Natural killer cell treated with Interleukin-12 subunit alpha and Interleukin-12 subunit beta and Interleukin-15 and Interleukin-18, amount 100 ng/mL, for 72 hours (primary cell): Measurements from ENCODE around the gene NFX1. TPM values are rescaled to one million over a fixed set of nuclear protein-coding genes. Genes with fewer than 3 reads are reported as not detected.

Experiments used
- ATAC-seq, 2 donors: fragments of 150-1000 bp; cut with Tn5 transposase in 1 of 2; sonication (Bioruptor Pico), chemical (Tn5 transposase) in 1 of 2; 2 replicates each; pipeline ENCODE4 v1.10.0; 2021
- DNase-seq: peaks from one replicate; pipeline ENCODE4 v3.0.0; 2022; ENCODE audit warnings: low spot score
- H3K27ac Mint-ChIP-seq, 2 donors: 1 replicate in 1 of 2; 2 replicates in 1 of 2; pipeline ENCODE4 v1.8.0; 2022; ENCODE audit warnings: mixed read lengths in 2 of 2, mild to moderate bottlenecking in 1 of 2, moderate library complexity in 1 of 2
- H3K27me3 Mint-ChIP-seq, 2 donors: 1 replicate in 1 of 2; 2 replicates in 1 of 2; pipeline ENCODE4 v1.8.0; 2022; ENCODE audit warnings: mixed read lengths in 2 of 2
- H3K36me3 Mint-ChIP-seq: one replicate; pipeline ENCODE4 v1.8.0; 2022; ENCODE audit warnings: mixed read lengths
- H3K4me1 Mint-ChIP-seq, 2 donors: 1 replicate in 1 of 2; 2 replicates in 1 of 2; pipeline ENCODE4 v1.8.0; 2022; ENCODE audit warnings: low read depth in 2 of 2, mixed read lengths in 2 of 2, mild to moderate bottlenecking in 1 of 2
- H3K4me3 Mint-ChIP-seq: one replicate; pipeline ENCODE4 v1.8.0; 2022; ENCODE audit warnings: mixed read lengths
- H3K9me3 Mint-ChIP-seq: 2 replicates; pipeline ENCODE4 v1.8.0; 2022; ENCODE audit warnings: mixed read lengths
- total RNA-seq, 2 donors: library from RNA; stranded (reverse); gene quantifications; one replicate each; pipeline ENCODE4 v1.2.3, GENCODE V29; 2022

NFX1 gene
- 10 to 100 TPM; 41.6 to 57.9 TPM for total RNA-seq

DNA sequence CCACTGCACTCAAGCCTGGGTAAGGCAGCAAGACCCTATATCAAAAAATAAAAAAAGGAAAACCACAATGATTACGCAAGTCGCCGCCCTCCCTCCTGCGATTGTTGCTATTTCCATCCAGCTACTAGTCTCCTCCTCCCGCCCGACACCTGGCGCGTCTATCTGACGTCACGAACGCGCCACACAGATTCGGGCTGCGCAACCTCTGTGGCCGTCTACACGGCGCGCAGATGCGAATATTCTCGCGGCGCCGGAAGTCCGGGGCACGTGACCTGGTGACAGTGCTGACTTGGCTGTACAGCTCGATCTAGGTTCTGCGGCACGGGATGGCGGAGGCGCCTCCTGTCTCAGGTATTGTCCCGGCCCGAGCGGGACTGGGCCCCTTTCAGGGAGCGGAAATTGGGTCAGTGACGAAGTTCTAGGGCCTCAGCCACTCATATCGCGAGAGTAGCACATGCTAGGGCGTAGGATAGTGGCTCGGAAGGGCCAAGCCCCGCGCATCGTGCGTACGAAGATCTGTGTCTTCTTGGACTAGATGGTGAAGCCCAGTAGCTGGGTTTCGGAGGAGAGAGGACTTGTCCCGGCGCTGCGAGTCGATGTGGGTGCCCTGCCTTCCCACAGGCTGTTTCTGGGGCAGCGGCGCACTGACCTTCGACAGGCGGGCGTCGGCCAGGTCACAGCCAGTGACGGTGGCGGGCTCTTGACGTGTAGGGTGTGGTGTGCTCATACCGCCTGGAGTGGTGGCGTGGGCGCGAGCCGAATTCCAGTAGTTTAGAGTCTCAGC, at the start of gene NFX1:
TSS of gene NFX1 (plus strand) at position 270 of the 784 bp plus-strand sequence. CDS start at position 327, 57 bp downstream.
- peak; percentile 99 for DNase-seq
- H3K36me3 Mint-ChIP-seq: peaks cover 20% of the 10 kb centered on the region
- H3K4me3 Mint-ChIP-seq: peak within 1 kb of the TSS; percentile 98
- no peaks in the 10 kb centered on the region for H3K27me3 Mint-ChIP-seq
- no peaks in the 10 kb centered on the region for H3K9me3 Mint-ChIP-seq
- peak within 1 kb of the TSS; percentile 99 to 100 for H3K27ac Mint-ChIP-seq
- peaks cover 39 to 46% of the 10 kb centered on the region in 2 donors for H3K4me1 Mint-ChIP-seq
- peak; percentile 94 to 96 for ATAC-seq

DNA sequence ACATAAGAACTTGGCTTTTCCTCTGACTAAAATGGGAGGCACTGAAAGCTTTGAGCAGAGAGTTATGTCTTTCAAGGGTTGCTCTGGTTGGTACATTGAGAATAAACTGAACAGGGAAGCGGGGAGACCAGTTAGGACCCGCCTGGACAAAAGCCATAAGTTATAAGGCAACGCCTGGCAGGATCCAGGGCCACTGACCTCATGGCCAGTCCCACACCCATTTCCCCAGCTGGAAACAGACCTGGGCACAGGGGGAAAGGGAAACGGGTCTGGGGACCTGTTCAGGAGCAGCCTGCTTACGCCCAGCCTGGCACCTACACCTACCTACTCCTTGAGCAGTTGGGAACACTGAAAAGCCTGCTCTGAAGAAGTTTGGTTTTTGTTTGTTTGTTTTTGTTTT, 49.0 kb upstream of the NFX1 start:
- Mint-ChIP-seq H3K4me1 (no peaks in the 10 kb centered on the region), H3K4me3 (no peak overlapping the region), H3K9me3 (no peaks in the 10 kb centered on the region), H3K27me3 (peaks cover 9 to 10% of the 10 kb centered on the region in 2 donors), H3K36me3 (no peaks in the 10 kb centered on the region), H3K27ac (no peak overlapping the region)
- ATAC-seq (no peak), DNase-seq (no peak)

DNA sequence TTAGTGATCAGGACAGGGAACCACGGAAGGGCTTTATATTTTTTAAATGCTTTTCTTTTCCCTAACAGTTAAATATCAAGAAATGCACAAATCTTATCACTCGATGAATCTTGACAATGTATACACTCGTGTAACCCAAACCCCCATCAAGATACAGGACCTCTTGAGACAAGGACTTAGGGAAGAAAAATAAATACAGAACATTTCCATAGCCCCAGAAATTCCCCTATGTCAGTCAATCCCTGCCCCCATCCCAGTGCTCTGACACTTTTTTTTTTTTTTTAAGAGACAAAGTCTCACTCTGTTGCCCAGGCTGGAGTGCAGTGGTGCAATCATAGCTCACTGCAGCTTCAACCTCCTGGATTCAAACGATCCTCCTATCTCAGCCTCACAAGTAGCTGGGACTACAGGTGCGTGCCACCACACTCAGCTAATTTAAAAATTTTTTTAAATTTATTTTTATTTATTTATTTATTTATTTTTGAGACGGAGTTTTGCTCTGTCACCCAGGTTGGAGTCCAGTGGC, 47.6 kb upstream of the NFX1 start:
- Mint-ChIP-seq H3K4me1 (no peaks in the 10 kb centered on the region), H3K27ac (no peak overlapping the region), H3K36me3 (no peaks in the 10 kb centered on the region), H3K9me3 (no peaks in the 10 kb centered on the region), H3K27me3 (peaks cover 6 to 9% of the 10 kb centered on the region in 2 donors), H3K4me3 (no peak overlapping the region)
- no peak for ATAC-seq
- DNase-seq: no peak

DNA sequence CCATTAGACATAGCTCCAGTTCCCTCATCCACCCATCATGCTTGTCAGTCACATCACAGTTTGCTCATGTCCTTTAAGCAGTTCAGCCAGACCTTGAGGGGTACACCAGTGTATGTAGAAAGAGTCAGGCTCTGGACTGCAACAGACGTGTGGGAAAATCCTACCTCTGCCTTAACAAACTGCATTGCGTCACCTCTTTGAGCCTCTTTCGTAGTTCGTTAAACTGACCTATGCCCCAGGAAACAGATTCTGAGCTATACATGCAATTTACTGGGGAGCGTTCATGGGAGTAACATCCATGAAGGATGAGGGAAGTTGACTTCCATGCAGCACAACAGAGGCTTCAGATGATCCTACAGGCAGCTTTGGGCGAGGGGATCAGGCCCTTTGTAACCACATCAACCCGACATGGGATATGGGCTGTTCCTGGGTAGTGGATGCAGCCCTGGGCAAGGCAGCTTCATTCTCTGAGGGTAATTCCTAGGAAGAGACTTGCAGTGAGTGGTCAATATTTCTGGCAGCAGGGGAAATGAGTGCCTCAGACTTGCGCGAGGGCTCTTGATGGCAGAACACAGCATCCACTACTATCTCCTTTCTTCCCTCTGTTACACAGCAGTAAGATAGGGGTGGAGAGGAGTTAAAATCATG, 46.1 kb upstream of the NFX1 start:
- H3K4me1 Mint-ChIP-seq: no peaks in the 10 kb centered on the region
- no peaks in the 10 kb centered on the region for H3K36me3 Mint-ChIP-seq
- no peak for DNase-seq
- H3K27ac Mint-ChIP-seq: no peak overlapping the region
- no peaks in the 10 kb centered on the region for H3K9me3 Mint-ChIP-seq
- ATAC-seq: no peak
- H3K27me3 Mint-ChIP-seq: peaks cover 6 to 9% of the 10 kb centered on the region in 2 donors
- H3K4me3 Mint-ChIP-seq: no peak overlapping the region

DNA sequence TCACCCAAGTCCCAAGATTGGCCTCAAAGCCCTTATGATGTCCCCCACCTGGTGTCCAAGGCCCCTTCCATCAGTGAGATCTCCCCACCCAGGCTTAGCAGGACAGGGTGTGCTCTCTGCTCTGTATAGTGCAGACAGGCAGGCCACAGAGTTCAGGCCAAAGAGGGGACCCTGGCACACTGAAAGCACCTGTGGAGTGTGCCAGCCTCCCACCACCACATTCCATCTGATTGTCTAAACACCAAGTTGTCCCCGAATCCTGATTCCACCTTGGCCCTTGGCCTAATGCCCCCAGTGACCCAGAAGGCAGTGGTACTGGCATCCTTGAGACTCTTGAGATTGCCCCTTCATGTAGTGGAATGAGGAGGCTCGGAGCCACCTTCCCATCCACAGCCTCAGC, 45.0 kb upstream of the NFX1 start:
- H3K27me3 Mint-ChIP-seq: peaks cover 6 to 8% of the 10 kb centered on the region in 2 donors

DNA sequence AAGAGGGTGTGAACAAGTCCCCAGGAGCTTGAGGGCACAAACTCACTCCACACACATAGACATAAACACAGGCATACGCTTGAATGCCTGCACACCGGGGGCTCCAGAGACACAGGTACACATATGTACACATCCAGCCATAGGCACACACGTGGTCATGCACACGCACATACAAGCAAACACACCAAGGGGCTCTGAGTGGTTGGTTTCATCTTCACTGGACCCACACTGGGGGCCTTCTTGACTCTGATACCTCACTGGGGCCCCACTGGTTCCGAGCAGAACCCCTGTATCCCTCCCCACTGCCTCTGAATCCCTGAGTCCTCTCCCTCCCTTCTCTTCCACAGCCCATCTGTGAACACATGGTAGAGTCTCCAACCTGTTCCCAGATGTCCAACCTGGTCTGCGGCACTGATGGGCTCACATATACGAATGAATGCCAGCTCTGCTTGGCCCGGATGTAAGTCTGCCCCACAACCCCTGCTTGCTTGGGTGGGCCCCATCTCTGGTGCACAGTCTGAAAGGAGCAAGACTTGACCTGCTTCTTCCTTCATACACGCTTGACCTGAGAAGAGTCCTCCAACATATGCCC, 44.0 kb upstream of the NFX1 start:
- Mint-ChIP-seq H3K36me3 (no peaks in the 10 kb centered on the region), H3K27ac (no peak overlapping the region), H3K27me3 (no peaks in the 10 kb centered on the region), H3K4me1 (peaks cover 0 to 8% of the 10 kb centered on the region in 2 donors), H3K4me3 (no peak overlapping the region), H3K9me3 (no peaks in the 10 kb centered on the region)
- DNase-seq (no peak), ATAC-seq (no peak)

More for the DNA sequence above, 45.0 kb upstream of the NFX1 start:
- DNase-seq: no peak
- Mint-ChIP-seq H3K27ac (no peak overlapping the region), H3K4me3 (no peak overlapping the region), H3K4me1 (peaks cover 0 to 8% of the 10 kb centered on the region in 2 donors), H3K36me3 (no peaks in the 10 kb centered on the region), H3K9me3 (no peaks in the 10 kb centered on the region)
- ATAC-seq: no peak

DNA sequence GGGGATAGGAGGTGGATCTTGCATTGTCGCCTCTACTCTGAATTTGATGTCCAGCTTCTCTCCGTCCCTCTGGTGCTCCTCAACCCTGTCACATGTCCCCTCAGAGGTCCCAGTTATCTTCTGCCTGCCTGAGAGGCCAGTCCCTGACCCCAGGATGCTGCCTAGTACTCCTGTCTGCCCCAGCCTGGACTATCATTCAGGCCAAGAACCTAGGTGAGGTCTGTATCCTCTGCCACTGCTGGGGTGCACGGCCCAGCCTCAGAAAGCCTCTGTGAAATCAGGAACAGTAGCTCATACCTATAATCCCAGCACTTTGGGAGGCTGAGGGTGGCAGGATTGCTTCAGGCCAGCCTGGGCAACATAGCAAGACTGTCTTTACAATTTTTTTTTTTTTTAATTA, 41.7 kb upstream of the NFX1 start:
- Mint-ChIP-seq H3K27me3 (no peaks in the 10 kb centered on the region), H3K9me3 (no peaks in the 10 kb centered on the region), H3K36me3 (peaks cover 7% of the 10 kb centered on the region), H3K27ac (no peak overlapping the region), H3K4me1 (peaks cover 0 to 8% of the 10 kb centered on the region in 2 donors), H3K4me3 (no peak overlapping the region)
- DNase-seq (no peak), ATAC-seq (peak in 1 of 2 donors; percentile 40)

DNA sequence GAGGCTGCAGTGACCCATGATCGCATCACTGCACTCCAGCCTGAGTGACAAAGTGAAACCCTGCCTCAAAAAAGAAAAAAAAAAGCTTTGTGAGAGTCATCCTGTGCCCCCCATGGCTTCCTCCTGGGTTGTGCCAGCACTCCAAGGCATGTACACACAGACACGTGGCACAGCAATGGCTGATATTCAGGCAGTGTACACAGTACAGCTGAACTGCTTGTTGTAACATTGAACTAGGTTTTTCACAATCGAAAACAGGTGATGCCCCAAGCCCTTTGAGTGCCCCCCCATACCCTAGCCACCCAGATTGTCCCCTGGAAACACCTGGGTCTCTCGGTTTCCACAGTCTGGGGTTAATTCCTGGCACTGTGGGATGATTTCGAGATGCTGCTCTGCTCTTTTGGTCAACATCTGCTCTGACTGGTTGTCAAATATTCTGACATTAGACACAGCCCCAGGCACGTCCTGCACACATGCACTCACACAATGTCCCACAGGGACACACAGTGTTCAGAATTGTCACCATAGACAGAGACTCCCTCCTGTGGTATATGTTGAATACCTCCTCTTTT, 41.1 kb upstream of the NFX1 start:
- H3K27me3 Mint-ChIP-seq: no peaks in the 10 kb centered on the region
- no peak overlapping the region for H3K27ac Mint-ChIP-seq
- DNase-seq (no peak), ATAC-seq (peak in 1 of 2 donors; percentile 34)
- peaks cover 0 to 8% of the 10 kb centered on the region in 2 donors for H3K4me1 Mint-ChIP-seq
- H3K4me3 Mint-ChIP-seq: no peak overlapping the region
- H3K36me3 Mint-ChIP-seq: peaks cover 7% of the 10 kb centered on the region
- no peaks in the 10 kb centered on the region for H3K9me3 Mint-ChIP-seq

DNA sequence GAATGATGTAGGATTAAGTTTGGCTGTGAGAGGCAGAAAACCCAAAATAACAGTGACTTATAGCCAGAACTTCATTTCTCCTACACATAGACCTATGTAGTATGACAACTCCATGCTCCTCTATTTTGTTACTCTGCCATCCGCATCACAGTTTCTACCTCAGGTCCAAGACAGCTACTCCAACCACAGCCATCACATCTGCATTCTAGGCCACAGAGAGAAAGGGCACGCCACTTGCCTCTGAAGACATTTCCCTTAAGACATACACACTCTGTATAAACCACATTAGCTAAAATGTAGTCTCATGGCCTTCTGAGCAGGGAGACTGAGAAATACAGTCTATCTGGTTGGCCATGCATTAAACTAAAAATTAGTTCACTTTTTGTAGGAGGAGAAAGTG, 40.3 kb upstream of the NFX1 start:
- H3K9me3 Mint-ChIP-seq: no peaks in the 10 kb centered on the region
- no peak overlapping the region for H3K27ac Mint-ChIP-seq
- no peak overlapping the region for H3K4me3 Mint-ChIP-seq
- H3K36me3 Mint-ChIP-seq: peaks cover 7% of the 10 kb centered on the region
- no peaks in the 10 kb centered on the region for H3K27me3 Mint-ChIP-seq
- peaks cover 0 to 8% of the 10 kb centered on the region in 2 donors for H3K4me1 Mint-ChIP-seq
- ATAC-seq (no peak), DNase-seq (no peak)

DNA sequence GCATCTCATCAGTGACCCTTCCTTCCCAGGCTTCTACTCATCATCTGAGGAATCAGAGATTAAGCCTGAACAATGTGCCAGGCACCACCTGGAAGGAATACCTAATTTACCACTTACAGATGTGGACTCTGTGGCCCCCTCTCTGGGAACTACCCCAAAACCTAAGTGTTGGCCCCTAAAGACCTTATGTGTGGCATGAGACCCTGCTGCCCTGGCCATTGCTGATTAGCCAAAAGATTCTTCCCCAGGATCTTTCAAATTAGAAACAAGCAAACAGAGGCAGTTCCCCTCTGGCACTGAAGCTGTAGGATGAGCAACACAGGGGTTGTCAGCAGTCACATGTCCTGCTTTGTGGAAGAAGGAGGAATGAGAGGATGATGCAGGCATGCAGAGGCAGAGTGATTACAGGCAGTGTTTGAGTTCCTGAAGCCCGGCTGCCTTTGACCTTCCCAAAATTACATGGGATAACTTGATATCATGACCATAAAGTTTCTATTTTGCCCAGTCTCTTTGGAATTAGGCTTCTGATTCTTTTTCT, 39.8 kb upstream of the NFX1 start:
- no peak overlapping the region for H3K27ac Mint-ChIP-seq
- H3K4me1 Mint-ChIP-seq: peaks cover 0 to 8% of the 10 kb centered on the region in 2 donors
- peaks cover 9% of the 10 kb centered on the region for H3K36me3 Mint-ChIP-seq
- H3K9me3 Mint-ChIP-seq: no peaks in the 10 kb centered on the region
- no peak for ATAC-seq
- H3K27me3 Mint-ChIP-seq: no peaks in the 10 kb centered on the region
- no peak for DNase-seq
- no peak overlapping the region for H3K4me3 Mint-ChIP-seq

DNA sequence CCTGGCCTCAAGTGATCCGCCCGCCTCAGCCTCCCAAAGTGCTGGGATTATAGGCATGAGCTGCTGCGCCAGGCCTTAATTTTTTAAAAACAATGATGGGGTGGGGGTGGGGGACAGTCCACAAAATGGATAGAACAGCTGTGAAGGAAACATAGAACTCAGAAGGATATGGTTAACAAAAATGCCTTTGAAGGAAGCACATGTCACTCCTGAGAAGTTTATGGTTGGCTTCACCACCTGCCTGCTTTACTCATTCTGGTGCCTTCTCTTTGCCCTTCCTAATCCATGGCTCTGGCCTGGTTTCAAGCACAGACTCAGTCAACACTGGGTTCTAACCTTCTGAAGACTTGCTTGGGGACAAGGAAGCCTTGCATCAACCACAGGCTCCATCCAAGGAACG, 36.1 kb upstream of the NFX1 start:
- peaks cover 25% of the 10 kb centered on the region for H3K36me3 Mint-ChIP-seq
- H3K27me3 Mint-ChIP-seq: no peaks in the 10 kb centered on the region
- no peak overlapping the region for H3K4me3 Mint-ChIP-seq
- ATAC-seq (no peak), DNase-seq (no peak)
- peaks cover 0 to 8% of the 10 kb centered on the region in 2 donors for H3K4me1 Mint-ChIP-seq
- H3K27ac Mint-ChIP-seq: no peak overlapping the region
- H3K9me3 Mint-ChIP-seq: no peaks in the 10 kb centered on the region

DNA sequence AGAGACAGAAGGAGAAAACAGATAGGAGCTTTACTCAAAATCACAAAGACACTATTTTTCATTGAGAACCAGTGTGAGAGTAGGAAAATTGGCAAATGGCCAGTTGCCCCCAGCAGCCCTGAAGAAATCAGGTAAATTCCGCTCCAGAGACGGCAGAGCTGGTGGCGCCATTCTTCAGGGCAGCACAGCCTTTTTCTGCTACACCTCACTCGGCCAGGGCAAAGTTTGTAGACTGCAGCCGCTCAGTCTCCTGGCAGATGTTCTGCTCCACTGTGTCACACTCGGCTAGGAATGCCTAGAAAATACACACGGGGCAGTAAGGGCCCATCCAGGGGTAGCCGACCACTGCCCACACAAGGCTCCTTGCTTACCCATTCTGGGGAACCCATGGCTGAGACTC, 35.3 kb upstream of the NFX1 start:
- DNase-seq (no peak), ATAC-seq (no peak)
- peaks cover 0 to 2% of the 10 kb centered on the region in 2 donors for H3K4me1 Mint-ChIP-seq
- H3K4me3 Mint-ChIP-seq: no peak overlapping the region
- H3K27me3 Mint-ChIP-seq: no peaks in the 10 kb centered on the region
- no peak overlapping the region for H3K27ac Mint-ChIP-seq
- H3K36me3 Mint-ChIP-seq: peaks cover 31% of the 10 kb centered on the region
- H3K9me3 Mint-ChIP-seq: no peaks in the 10 kb centered on the region

DNA sequence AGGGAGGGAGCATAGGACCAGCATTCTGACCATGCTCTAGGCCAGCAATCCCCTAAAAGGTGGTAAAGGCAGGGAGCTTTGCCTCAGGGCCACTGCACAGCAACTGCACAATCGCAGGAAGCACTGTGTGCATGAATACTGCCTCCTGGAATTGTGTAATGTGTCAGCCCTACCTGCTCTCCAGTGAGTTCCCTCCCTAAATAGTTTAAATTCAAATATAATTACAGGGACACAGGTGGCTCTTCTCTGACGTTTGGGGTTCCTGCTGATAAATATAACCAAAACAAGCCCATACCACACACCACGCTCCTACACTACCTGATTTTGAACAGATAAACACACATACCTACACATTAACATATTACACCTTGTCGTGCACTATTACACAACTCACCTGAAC, 34.8 kb upstream of the NFX1 start:
- peaks cover 35% of the 10 kb centered on the region for H3K36me3 Mint-ChIP-seq

More for the DNA sequence above, 34.8 kb upstream of the NFX1 start:
- no peak for ATAC-seq
- Mint-ChIP-seq H3K9me3 (no peaks in the 10 kb centered on the region), H3K27ac (no peak overlapping the region), H3K4me1 (peaks cover 0 to 2% of the 10 kb centered on the region in 2 donors), H3K27me3 (no peaks in the 10 kb centered on the region), H3K4me3 (no peak overlapping the region)
- no peak for DNase-seq
